IPS-20b (cell line): ENCODE results near the gene CDKAL1.

Experiments used
- H3K27ac ChIP-seq: one replicate; pipeline ENCODE4 v1.5.1; 2013; ENCODE audit warnings: low read length
- H3K27me3 ChIP-seq: 2 replicates; pipeline ENCODE4 v1.6.1; 2013; ENCODE audit warnings: mild to moderate bottlenecking, low read length, inconsistent platforms; ENCODE audit not compliant: insufficient read depth
- H3K36me3 ChIP-seq: 2 replicates; pipeline ENCODE4 v1.6.1; 2013; ENCODE audit warnings: low read depth, mild to moderate bottlenecking, inconsistent platforms, low read length, moderate library complexity; ENCODE audit not compliant: insufficient read depth
- H3K4me1 ChIP-seq: 2 replicates; pipeline ENCODE4 v1.6.1; 2013; ENCODE audit warnings: mild to moderate bottlenecking, control low read depth, inconsistent platforms, low read length, moderate library complexity; ENCODE audit not compliant: insufficient read depth
- H3K4me3 ChIP-seq: 2 replicates; pipeline ENCODE4 v1.5.1; 2013; ENCODE audit warnings: mild to moderate bottlenecking, low read length, inconsistent platforms
- H3K9ac ChIP-seq: 2 replicates; pipeline ENCODE4 v1.6.1; 2013; ENCODE audit warnings: low read depth, mild to moderate bottlenecking, inconsistent platforms, low read length, moderate library complexity
- H3K9me3 ChIP-seq: 2 replicates; pipeline ENCODE4 v1.6.1; 2013; ENCODE audit warnings: mild to moderate bottlenecking, low read depth, low read length, inconsistent platforms; ENCODE audit not compliant: insufficient read depth

CDKAL1 gene

GRCh38 chr6:21033575-21034026, 499.3 kb downstream of the CDKAL1 start:
- Histone ChIP-seq H3K36me3 (no peaks in the 10 kb centered on the region), H3K4me1 (no peaks in the 10 kb centered on the region), H3K4me3 (no peak overlapping the region), H3K9me3 (no peaks in the 10 kb centered on the region), H3K9ac (no peak overlapping the region), H3K27ac (no peak overlapping the region), H3K27me3 (no peaks in the 10 kb centered on the region)

GRCh38 chr6:21034345-21034744, 500.1 kb downstream of the CDKAL1 start:
- Histone ChIP-seq H3K27ac (no peak overlapping the region), H3K4me1 (no peaks in the 10 kb centered on the region), H3K4me3 (no peak overlapping the region), H3K9me3 (no peaks in the 10 kb centered on the region), H3K27me3 (no peaks in the 10 kb centered on the region), H3K9ac (no peak overlapping the region), H3K36me3 (no peaks in the 10 kb centered on the region)

- no peaks in the 10 kb centered on the region for H3K36me3 ChIP-seq
- no peak overlapping the region for H3K27ac ChIP-seq
- no peaks in the 10 kb centered on the region for H3K27me3 ChIP-seq
- H3K4me1 ChIP-seq = no peaks in the 10 kb centered on the region
- no peak overlapping the region for H3K9ac ChIP-seq
- no peak overlapping the region for H3K4me3 ChIP-seq
- H3K9me3 ChIP-seq = no peaks in the 10 kb centered on the region
Measured at GRCh38 chr6:21037453-21037852, 503.2 kb downstream of the CDKAL1 start.

GRCh38 chr6:21039926-21040325, 505.7 kb downstream of the CDKAL1 start:
- Histone ChIP-seq H3K9me3 (no peaks in the 10 kb centered on the region), H3K27ac (no peak overlapping the region), H3K4me1 (no peaks in the 10 kb centered on the region), H3K9ac (no peak overlapping the region), H3K4me3 (no peak overlapping the region), H3K36me3 (no peaks in the 10 kb centered on the region), H3K27me3 (no peaks in the 10 kb centered on the region)

GRCh38 chr6:21045135-21045700, 511.0 kb downstream of the CDKAL1 start:
- Histone ChIP-seq H3K36me3 (no peaks in the 10 kb centered on the region), H3K27ac (no peak overlapping the region), H3K4me1 (no peaks in the 10 kb centered on the region), H3K4me3 (no peak overlapping the region), H3K9me3 (no peaks in the 10 kb centered on the region), H3K9ac (no peak overlapping the region), H3K27me3 (no peaks in the 10 kb centered on the region)

- no peak overlapping the region for H3K27ac ChIP-seq
- no peaks in the 10 kb centered on the region for H3K36me3 ChIP-seq
- no peak overlapping the region for H3K4me3 ChIP-seq
- H3K9ac ChIP-seq = no peak overlapping the region
- H3K9me3 ChIP-seq = no peaks in the 10 kb centered on the region
- H3K4me1 ChIP-seq = no peaks in the 10 kb centered on the region
- H3K27me3 ChIP-seq = no peaks in the 10 kb centered on the region
Measured at GRCh38 chr6:21046276-21046675, 512.0 kb downstream of the CDKAL1 start.

- no peaks in the 10 kb centered on the region for H3K27me3 ChIP-seq
- no peak overlapping the region for H3K4me3 ChIP-seq
- no peaks in the 10 kb centered on the region for H3K4me1 ChIP-seq
- no peak overlapping the region for H3K9ac ChIP-seq
- no peaks in the 10 kb centered on the region for H3K9me3 ChIP-seq
- H3K36me3 ChIP-seq = no peaks in the 10 kb centered on the region
- no peak overlapping the region for H3K27ac ChIP-seq
Measured at GRCh38 chr6:21048047-21048446, 513.8 kb downstream of the CDKAL1 start.

GRCh38 chr6:21049148-21049547, 514.9 kb downstream of the CDKAL1 start:
- no peak overlapping the region for H3K9ac ChIP-seq
- H3K4me1 ChIP-seq = no peaks in the 10 kb centered on the region
- no peak overlapping the region for H3K4me3 ChIP-seq
- H3K9me3 ChIP-seq = no peaks in the 10 kb centered on the region
- no peak overlapping the region for H3K27ac ChIP-seq
- no peaks in the 10 kb centered on the region for H3K27me3 ChIP-seq
- H3K36me3 ChIP-seq = no peaks in the 10 kb centered on the region

GRCh38 chr6:21049572-21049971, 515.3 kb downstream of the CDKAL1 start:
- Histone ChIP-seq H3K36me3 (no peaks in the 10 kb centered on the region), H3K4me1 (no peaks in the 10 kb centered on the region), H3K4me3 (no peak overlapping the region), H3K9ac (no peak overlapping the region), H3K27ac (no peak overlapping the region), H3K9me3 (no peaks in the 10 kb centered on the region), H3K27me3 (no peaks in the 10 kb centered on the region)

- Histone ChIP-seq H3K9me3 (no peaks in the 10 kb centered on the region), H3K4me3 (no peak overlapping the region), H3K27me3 (no peaks in the 10 kb centered on the region), H3K36me3 (no peaks in the 10 kb centered on the region), H3K9ac (no peak overlapping the region), H3K4me1 (no peaks in the 10 kb centered on the region), H3K27ac (no peak overlapping the region)
Measured at GRCh38 chr6:21050935-21051334, 516.7 kb downstream of the CDKAL1 start.

- Histone ChIP-seq H3K4me3 (no peak overlapping the region), H3K27ac (no peak overlapping the region), H3K27me3 (no peaks in the 10 kb centered on the region), H3K9me3 (no peaks in the 10 kb centered on the region), H3K4me1 (no peaks in the 10 kb centered on the region), H3K9ac (no peak overlapping the region), H3K36me3 (no peaks in the 10 kb centered on the region)
Measured at GRCh38 chr6:21051777-21052176, 517.5 kb downstream of the CDKAL1 start.

GRCh38 chr6:21053612-21054011, 519.4 kb downstream of the CDKAL1 start:
- no peak overlapping the region for H3K4me3 ChIP-seq
- no peaks in the 10 kb centered on the region for H3K4me1 ChIP-seq
- no peaks in the 10 kb centered on the region for H3K9me3 ChIP-seq
- no peak overlapping the region for H3K9ac ChIP-seq
- no peaks in the 10 kb centered on the region for H3K27me3 ChIP-seq
- H3K27ac ChIP-seq = no peak overlapping the region
- H3K36me3 ChIP-seq = no peaks in the 10 kb centered on the region
